GM13976 (cell line): ENCODE results near the gene ATF7.
"Not testable (repeated sequence)": the region's sequence is repeated elsewhere in the genome, so short reads cannot be mapped to it uniquely, and the experiment has no call there.

ENCODE experiments used
- DNase-seq: peaks from one replicate; pipeline ENCODE4 v3.0.0; 2012; ENCODE audit warnings: low spot score
- in situ Hi-C: fragments of 300-500 bp; cut with MboI; formaldehyde crosslinking; loops from one replicate; pipeline ENCODE4 v1.12.0; 2022; ENCODE audit warnings: low sequenced_read_pairs, mixed read lengths, inconsistent platforms; ENCODE audit not compliant: unreplicated experiment
- TF ChIP-seq, protein P1 (sequence below): IDR thresholded peaks from 2 replicates; pipeline ENCODE4 v1.5.1; 2012; ENCODE audit warnings: borderline replicate concordance, mild to moderate bottlenecking; ENCODE audit not compliant: insufficient read depth; ENCODE audit errors: extremely low read depth, missing control alignments, control extremely low read depth

Gene ATF7

GRCh38 chr12:53652366-53652765 is 26.2 kb upstream of the ATF7 start:
- no peak for DNase-seq
- TF ChIP-seq, protein P1, sequence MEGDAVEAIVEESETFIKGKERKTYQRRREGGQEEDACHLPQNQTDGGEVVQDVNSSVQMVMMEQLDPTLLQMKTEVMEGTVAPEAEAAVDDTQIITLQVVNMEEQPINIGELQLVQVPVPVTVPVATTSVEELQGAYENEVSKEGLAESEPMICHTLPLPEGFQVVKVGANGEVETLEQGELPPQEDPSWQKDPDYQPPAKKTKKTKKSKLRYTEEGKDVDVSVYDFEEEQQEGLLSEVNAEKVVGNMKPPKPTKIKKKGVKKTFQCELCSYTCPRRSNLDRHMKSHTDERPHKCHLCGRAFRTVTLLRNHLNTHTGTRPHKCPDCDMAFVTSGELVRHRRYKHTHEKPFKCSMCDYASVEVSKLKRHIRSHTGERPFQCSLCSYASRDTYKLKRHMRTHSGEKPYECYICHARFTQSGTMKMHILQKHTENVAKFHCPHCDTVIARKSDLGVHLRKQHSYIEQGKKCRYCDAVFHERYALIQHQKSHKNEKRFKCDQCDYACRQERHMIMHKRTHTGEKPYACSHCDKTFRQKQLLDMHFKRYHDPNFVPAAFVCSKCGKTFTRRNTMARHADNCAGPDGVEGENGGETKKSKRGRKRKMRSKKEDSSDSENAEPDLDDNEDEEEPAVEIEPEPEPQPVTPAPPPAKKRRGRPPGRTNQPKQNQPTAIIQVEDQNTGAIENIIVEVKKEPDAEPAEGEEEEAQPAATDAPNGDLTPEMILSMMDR, result no peak
- in situ Hi-C loops, result no loop called here

- in situ Hi-C loops, result no loop called here
- TF ChIP-seq, protein P1, result no peak
- no peak for DNase-seq
Observed at GRCh38 chr12:53651737-53652136, 25.6 kb upstream of the ATF7 start.

DNA sequence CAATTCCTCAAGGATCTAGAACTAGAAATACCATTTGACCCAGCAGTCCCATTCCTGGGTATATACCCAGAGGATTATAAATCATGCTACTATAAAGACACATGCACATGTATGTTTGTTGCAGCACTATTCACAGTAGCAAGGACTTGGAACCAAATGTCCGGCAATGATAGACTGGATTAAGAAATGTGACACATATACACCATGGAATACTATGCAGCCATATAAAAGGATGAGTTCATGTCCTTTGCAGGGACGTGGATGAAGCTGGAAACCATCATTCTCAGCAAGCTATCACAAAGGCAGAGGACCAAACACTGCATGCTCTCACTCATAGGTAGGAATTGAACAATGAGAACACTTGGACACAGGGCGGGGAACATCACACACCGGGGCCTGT is 20.1 kb upstream of the ATF7 start:
- in situ Hi-C loops, DNase-seq: not testable (repeated sequence)

- no peak for DNase-seq
- in situ Hi-C loops, result no loop called here
- TF ChIP-seq, protein P1, result no peak
Observed at GRCh38 chr12:53645165-53645564, 19.0 kb upstream of the ATF7 start.

DNA sequence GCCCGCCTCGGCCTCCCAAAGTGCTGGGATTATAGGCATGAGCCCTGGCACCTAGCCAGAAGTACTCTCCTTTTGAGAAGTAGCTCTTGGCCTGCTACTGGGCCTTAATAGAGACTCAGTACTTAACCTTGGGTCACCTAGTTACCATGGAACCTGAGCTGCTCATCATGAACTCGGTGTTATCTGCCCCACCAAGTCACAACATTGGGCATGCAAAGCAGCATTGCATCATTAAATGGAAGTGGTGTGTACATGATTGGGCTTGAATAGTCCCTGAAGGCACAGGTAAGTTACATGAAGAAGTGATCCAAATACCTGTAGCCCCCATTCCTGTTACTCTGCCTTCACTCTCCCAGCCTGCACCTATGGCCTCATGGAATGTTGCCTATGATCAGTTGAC is 18.0 kb upstream of the ATF7 start:
- in situ Hi-C loops, result no loop called here
- TF ChIP-seq, protein P1, result no peak
- no peak for DNase-seq

DNA sequence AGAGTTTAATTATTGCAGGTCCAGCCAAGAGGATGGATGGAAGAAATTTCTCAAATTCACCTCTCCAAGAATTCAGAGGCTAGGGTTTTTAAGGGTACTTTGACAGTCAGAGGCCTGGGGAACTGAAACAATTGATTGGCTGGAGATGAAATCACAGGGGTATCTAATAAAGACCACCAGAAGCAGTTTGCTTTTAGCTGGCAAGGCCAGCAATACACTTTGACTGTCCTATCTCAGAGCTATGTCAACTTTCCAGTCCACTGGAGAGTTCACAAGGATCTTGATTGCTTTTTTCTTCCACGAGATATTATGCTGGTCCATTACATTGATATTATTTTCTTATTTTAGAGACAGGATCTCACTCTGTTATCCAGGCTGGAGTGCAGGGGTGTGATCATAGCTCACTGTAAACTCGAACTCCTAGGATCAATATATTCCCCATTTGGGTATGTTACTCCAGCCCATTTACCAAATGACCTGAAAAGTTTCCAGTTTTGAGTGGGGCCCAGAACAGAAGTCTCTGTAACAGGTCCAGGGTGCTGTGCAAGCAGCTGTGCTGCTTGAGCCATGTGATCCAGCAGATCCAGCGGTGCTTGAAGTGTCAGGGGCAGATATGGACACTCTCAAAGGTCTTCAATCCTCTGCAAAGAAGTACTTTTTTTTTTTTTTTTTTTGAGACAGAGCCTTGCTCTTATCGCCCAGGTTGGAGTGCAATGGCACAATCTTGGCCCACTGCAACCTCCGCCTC is 17.2 kb upstream of the ATF7 start:
- TF ChIP-seq, protein P1, result no peak
- no peak for DNase-seq
- in situ Hi-C loops, result no loop called here

DNA sequence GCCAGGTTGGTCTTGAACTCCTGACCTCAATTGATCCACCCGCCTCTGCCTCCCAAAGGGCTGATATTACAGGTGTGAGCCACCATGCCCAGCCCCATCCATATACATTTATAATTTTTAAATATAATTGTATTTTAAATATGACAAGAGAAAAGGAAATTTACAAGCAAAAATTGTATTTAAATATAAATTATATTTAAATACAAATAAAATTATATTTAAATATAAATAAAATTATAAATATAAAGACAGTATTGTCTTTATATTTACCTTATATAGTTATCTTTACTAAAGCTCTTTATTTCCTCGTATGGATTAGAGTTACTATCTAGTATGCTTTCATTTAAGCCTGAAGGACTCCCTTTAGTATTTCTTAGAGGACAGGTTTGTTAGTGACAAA is 11.9 kb upstream of the ATF7 start:
- in situ Hi-C loops, result no loop called here
- TF ChIP-seq, protein P1, result no peak
- DNase-seq, result no peak
